GM23338 (cell line): ENCODE measurements around the gene GIMAP7.

Source experiments
- CREB1 ChIP-seq: fragments of 250-450 bp; sonication (Bioruptor Pico); IDR thresholded peaks from 2 replicates; pipeline ENCODE4 v1.5.0; 2020; ENCODE audit warnings: low read depth, mild to moderate bottlenecking, moderate library complexity
- CTCF ChIP-seq, 2 experiments: fragments of 200-600 bp in 1 of 2; sonication (generic) in 1 of 2; conservative IDR thresholded peaks; 2 replicates each; pipeline versions ENCODE4 v1.5.1 to v1.6.1; 2016 to 2017; ENCODE audit warnings: antibody characterized with exemption in 2 of 2, low read depth in 2 of 2, mild to moderate bottlenecking in 2 of 2, moderate library complexity in 1 of 2
- ETS1 ChIP-seq: IDR thresholded peaks from 2 replicates; pipeline ENCODE4 v1.6.1; 2016; ENCODE audit warnings: antibody characterized with exemption
- EZH2 ChIP-seq: fragments of 200-600 bp; sonication (generic); IDR thresholded peaks from one replicate; pipeline ENCODE4 v1.8.0; 2017; ENCODE audit warnings: antibody characterized with exemption, mild to moderate bottlenecking, low read depth; ENCODE audit not compliant: unreplicated experiment
- EZH2phosphoT487 ChIP-seq: fragments of 200-600 bp; sonication (generic); IDR thresholded peaks from one replicate; pipeline ENCODE4 v1.8.1; 2018; ENCODE audit warnings: antibody characterized with exemption; ENCODE audit not compliant: unreplicated experiment
- POLR2AphosphoS5 ChIP-seq: IDR thresholded peaks from 2 replicates; pipeline ENCODE4 v1.6.1; 2016; ENCODE audit warnings: antibody characterized with exemption, low read depth
- REST ChIP-seq: IDR thresholded peaks from one replicate; pipeline ENCODE4 v1.6.1; 2018; ENCODE audit warnings: antibody characterized with exemption; ENCODE audit not compliant: unreplicated experiment
- ZNF114 ChIP-seq: fragments of 250-450 bp; sonication (Bioruptor Pico); IDR thresholded peaks from 2 replicates; pipeline ENCODE4 v1.5.0; 2020; ENCODE audit warnings: mild to moderate bottlenecking, moderate library complexity
- ZNF331 ChIP-seq: fragments of 250-450 bp; sonication (Bioruptor Pico); IDR thresholded peaks from 2 replicates; pipeline ENCODE4 v1.5.0; 2020; ENCODE audit warnings: low read depth, mild to moderate bottlenecking, moderate library complexity
- ZNF462 ChIP-seq: fragments of 250-450 bp; sonication (Bioruptor Pico); IDR thresholded peaks from 2 replicates; pipeline ENCODE4 v1.5.0; 2020; ENCODE audit warnings: mild to moderate bottlenecking, moderate library complexity

GRCh38 chr7:150473902-150474301 is 40.8 kb upstream of the GIMAP7 start:
- TF ChIP-seq CTCF (conservative IDR thresholded peaks at IDR 0.05; ENCODE audit: low read depth in 2 of 2) (no peak), EZH2 (no peak), REST (no peak), POLR2AphosphoS5 (no peak), ZNF462 (CRISPR knock-in tag) (no peak), CREB1 (CRISPR knock-in tag) (no peak), EZH2phosphoT487 (no peak), ZNF331 (no peak), ZNF114 (CRISPR knock-in tag) (no peak), ETS1 (no peak)
